Measurements from ENCODE around the gene SMIM3.

- no peak for TF ChIP-seq CTCF (IDR thresholded peaks at IDR 0.05)
- TF ChIP-seq POLR2A (IDR thresholded peaks at IDR 0.05), result no peak
Observed at GRCh38 chr5:150786876-150787275, 8.3 kb downstream of the SMIM3 start.

All from adrenal gland (tissue), 5 donors.